Stimulated activated CD4-positive, alpha-beta T cell treated with anti-CD3 and anti-CD28 coated beads, Interleukin-15, amount 100 ng/mL, for 1 hour (primary cell): Measurements from ENCODE around the gene EPB41L1.

Source experiments
- DNase-seq, 2 donors: peaks; one replicate each; pipeline ENCODE4 v3.0.0-alpha.2; 2020; ENCODE audit warnings: low read depth in 1 of 2, low spot score in 1 of 2

EPB41L1 gene

DNA sequence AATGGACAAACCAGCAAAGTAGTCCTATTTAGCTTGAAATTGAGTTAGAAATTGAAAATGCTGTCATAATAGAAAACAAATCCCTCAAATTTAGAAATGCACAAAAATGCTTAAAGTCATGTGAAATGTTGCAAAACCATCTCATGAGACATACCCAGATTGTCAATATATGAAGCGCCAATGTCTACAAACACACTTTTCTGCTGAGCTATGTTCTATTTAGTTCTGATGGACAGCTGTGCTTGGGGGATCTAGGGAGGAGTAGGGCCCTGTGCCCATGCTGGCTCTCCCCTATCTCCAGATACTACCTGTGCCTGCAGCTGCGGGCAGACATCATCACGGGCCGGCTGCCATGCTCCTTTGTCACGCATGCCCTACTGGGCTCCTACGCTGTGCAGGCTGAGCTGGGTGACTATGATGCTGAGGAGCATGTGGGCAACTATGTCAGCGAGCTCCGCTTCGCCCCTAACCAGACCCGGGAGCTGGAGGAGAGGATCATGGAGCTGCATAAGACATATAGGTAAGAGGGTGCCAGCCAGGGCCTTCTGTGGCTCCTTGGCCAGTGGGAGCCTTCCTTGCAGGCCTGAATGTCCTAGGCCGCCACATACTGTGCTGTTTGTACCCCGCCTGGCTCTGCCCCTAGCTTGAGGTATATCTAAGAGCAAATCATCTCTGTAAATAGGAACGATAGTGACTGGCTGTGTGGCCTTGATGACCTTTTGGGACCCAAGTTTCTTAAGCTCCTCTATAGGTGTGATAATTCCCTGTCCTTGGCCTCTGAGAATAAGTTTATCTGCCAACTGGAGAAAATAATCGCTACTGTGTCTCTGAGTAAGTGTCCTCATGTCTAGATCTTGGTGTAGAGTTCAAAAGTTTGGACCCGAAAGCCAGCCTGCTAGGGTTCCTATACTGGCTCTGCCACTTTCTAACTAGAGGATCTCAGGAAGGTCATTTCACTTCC is 30.6 kb downstream of the EPB41L1 start:
- DNase-seq: no peak

- no peak for DNase-seq
These were observed 39.6 kb downstream of the EPB41L1 start for GRCh38 chr20:36193977-36194712.

- DNase-seq: no peak
These were observed 42.1 kb downstream of the EPB41L1 start for GRCh38 chr20:36196676-36197075.

GRCh38 chr20:36197271-36197670 is 42.7 kb downstream of the EPB41L1 start:
- no peak for DNase-seq

DNA sequence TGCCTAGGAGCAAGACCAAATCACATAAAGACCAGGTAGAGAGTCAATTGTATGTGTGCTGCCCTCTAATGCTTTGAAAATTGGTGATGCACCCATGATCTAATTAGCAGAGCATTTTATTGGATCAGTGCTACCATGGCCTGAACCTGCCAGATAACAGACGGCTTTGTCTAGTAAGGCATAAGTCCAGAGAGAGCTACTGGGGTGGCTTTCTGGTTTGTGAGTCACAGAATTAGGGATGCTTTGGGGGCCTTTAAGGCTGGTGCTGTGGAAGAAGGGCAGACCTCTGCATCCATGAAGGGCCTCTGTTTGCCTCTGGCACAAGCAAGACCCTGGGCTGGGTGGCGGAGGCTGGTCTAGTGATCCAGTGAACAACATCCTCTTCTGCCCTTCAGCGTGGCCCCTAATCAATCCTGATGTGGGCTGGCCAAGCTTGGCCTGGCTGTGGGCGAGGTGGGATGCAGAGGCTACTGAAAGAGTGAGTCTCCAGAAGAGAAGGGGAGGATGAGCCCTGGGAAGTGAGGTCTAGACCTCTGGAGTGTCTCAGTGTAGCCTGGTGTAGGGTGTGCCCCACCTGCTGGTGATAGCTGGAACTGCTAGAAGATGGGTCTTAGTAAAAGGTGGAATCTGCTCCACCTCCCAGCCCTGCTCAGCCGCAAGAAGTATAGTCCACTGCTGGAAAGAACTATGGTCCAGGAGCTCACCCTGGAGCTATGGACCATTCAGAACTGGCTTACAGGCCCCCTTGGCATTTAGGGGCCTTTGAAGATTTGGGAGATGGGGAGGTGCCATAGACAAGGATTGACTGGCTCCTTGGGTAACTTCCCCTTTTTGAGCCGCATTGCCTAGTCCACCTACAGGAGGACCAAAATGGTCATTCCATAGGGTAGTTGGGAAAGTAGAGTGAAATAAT is 45.1 kb downstream of the EPB41L1 start:
- peak; percentile 48 to 58 for DNase-seq

GRCh38 chr20:36200451-36200850 is 45.9 kb downstream of the EPB41L1 start:
- no peak for DNase-seq

DNA sequence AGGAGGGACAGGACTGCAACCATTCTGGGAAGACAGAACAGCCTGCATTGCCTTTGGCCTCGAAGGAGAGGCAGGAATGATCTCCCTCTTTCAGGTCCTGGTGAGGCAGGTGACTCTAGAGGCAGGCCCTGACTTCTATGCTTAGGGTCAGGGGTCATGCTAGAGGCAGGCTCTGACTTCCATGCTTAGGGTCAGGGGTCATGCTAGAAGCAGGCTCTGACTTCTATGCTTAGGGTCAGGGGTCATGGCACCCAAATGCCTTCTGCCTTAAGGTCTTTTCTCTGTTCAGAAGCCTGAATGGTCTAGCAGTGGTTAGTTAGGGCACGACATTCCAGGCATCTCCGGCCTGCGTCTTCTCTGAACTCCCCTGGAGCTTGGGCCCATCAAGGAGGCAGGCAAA is 46.7 kb downstream of the EPB41L1 start:
- no peak for DNase-seq

DNA sequence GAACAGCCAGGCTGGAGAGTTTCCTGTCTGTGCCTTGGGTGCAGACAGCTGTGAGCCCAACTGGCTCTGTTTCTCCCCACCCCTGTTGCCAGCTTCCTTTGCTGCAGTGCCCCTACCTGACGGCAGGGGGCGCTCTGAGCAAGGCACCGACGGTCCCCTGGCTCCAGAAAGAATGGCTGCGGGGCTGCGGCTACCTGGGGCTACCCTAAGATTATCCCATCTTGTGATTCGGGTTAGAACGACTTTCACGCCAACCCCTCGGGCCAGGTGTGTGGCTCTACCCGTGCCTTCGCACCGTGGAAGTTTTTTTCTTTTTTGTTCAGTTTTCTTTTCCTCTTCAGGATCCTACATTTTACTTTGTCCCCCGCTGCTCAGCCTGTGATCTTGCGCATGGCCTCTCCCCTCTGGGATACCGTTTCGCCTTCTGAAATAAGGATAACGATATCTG is 48.4 kb downstream of the EPB41L1 start:
- peak; percentile 52 to 66 for DNase-seq

GRCh38 chr20:36203861-36204260 is 49.3 kb downstream of the EPB41L1 start:
- DNase-seq: no peak

DNA sequence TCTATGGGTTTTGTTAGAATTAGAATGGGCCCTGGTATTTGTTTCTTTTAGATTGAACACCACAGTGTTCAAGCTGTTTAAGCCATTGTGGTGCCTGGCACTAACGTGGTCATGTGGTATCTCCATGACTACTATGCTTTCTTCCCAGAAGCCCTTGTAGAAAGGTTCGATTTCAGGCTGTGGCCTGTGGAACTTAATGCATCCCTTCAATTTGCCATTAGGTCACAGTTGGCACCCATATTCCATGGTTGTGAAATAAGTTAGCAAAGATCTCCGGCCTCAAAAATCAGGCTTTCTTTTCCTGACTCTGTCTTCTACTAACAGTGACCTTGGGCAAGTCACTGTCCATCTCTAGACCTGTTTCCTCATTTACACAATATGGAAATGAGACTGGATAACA is 50.5 kb downstream of the EPB41L1 start:
- no peak for DNase-seq

DNA sequence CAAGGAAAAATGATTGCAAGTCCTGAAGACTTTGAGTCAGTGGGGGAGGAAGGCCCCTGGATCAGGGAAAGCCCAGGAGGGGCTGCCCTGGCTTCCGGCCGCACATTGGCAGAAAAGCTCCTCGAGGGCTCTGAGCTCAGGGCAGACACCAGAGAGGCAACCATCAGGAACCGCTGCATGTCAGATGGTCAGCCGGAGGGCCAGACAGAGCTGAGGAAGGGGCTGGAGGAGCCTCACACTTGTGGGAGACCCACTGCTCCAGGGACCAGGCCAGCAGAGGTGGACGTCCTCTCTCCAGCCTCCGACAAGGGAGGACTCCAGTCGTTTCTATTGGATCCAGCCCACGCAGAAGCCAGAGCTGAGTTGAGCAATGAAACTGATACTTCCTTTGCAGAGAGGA is 51.5 kb downstream of the EPB41L1 start:
- no peak for DNase-seq

GRCh38 chr20:36206641-36207040 is 52.1 kb downstream of the EPB41L1 start:
- DNase-seq: no peak

GRCh38 chr20:36207602-36208001 is 53.1 kb downstream of the EPB41L1 start:
- no peak for DNase-seq

DNA sequence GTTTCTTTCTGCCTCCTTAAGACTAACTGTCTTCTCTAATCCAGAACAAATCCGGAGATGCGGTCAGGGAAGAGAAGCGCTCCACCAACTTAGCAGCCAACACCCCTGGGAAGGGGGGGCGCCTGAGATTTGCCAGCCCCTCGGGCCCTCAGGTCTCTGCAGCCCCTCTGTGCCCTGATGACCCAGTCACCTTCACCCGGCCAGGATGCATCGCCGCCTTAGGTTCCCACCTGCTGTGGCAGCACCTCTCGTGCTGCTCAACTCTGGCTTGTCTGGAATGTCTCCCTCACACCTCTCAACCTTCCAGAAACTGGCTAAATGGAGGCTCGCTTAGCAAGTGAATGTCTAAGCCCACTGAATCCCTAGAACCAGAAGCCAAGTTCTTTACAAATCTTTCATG is 53.7 kb downstream of the EPB41L1 start:
- DNase-seq: no peak

DNA sequence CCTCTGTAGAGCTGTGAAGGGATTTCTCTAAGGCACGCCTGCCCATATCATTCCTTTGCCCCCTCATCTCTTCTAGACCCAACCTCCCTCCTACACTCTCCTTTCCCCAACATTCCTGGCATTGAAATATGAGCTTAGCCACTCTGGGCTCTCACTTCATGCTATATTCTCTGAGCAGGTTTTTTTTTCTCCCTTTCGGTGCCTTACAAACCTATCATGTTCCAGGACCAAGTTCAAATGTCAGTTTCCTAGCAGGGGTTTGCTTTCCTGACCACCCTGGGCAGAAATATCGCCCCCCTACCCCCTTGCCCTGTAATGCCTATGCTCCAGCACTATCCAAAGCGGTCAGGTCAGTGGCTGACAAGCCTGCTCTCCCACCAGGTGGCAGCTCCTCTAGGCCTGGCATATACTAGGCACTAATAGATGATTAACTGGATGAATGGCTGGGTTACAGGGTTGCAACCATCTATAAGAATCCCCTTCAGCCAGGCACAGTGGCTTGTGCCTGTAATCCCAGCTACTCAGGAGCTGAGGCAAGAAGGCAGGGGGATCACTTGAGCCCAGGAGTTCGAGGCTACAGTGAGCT is 56.0 kb downstream of the EPB41L1 start:
- no peak for DNase-seq

DNA sequence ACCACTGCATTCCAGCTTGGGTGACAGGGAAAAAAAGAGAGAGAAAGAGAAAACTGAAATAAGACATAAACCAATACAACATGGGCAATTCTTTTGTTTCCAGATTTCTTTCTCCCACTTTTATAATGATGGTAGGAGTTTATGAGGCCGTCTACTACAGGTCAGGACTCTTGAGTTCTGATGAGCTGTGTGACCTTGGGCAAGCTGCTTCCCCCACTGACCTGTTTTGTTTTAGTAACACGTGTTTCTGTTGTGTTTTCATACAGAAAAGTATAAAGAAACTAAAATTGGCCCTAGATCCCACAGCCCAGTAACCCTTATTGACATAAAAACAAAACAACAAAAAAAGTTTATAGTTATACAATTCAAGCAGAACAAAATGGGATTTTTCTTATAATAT is 58.8 kb downstream of the EPB41L1 start:
- no peak for DNase-seq

DNA sequence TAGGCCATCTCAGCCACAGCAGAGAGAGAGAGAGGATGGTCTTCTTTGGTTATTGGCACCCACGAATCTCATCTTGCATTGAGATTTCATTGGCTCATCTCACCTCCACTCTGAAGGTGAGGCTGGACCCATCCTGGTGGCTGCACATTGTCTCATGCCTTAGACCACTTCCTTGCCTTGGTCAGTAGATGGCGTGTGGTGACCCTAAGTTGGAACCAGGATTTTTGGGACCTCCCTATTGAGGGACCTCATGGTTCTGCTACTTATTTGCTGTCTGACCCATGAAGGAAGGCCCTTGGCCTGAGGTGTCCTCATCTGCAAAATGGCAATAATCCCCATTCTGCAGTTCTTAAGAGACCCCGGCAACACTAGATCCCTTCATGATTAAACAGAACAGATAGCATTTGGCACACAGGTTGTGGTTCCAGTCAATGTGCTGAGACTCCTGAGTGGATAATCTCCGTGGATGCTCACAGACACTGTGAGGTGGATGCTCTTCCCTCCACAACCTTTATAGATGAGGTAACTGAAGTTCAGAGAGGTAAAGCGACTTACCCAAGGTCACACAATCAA is 60.2 kb downstream of the EPB41L1 start:
- DNase-seq: no peak

GRCh38 chr20:36215778-36216177 is 61.2 kb downstream of the EPB41L1 start:
- no peak for DNase-seq

DNA sequence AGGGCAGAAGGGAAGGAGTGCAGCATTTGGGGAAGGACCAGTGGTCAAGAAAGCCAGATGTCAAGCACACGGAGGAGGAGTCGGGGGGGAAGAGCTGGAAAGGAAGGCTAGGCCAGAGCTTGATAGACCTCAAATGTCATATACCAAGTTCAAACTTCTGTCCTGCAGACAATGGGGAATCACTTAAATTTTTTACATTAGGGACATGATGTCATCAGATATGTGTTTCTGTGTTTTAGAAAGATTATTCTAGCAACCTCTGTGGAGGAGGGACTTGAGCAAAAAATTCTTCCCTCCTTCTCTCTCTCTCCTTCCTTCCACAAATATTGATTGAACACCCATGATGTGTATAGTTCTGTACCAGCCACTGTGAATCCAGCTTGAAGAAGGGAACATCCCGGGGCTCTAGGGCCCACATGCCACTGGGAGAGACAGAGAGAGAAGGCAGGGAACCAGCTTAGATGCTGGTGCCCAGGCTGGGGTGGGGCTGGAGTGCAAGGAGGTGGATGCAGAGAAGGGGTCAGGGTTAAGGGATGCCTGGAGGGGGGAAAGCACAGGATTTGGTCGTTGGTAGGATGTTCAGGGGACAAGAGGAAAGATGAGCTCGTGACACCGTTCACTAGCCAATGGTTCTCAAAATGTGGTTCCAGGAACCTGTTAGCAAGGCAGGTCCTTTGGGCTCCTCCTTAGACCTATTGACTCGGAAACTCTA is 61.9 kb downstream of the EPB41L1 start:
- no peak for DNase-seq

DNA sequence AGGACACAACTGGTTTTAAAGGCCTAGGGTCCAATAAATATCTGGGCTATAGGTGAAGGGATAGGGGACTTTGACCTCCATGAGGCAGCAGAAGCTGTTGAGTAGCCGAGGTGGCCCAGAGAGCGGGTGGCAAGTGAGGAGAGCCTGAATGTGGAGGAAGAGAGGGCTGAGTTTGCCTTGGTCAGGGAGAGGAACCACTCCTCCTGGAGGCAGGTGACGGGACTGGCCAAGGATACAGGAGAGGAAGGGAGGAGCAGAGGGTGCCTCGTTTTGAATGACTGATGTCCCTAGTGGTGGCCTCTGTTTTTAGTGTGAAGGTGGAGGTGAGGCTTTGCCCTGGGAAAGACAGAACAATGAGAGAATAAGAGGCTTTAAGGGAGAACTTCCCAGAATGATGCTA is 62.7 kb downstream of the EPB41L1 start:
- no peak for DNase-seq
